Kidney epithelial cell (primary cell): ENCODE results near the gene RNU6-1. TPM values are rescaled to one million over a fixed set of nuclear protein-coding genes. Genes with fewer than 3 reads are reported as not detected.

ENCODE experiments used
- DNase-seq: peaks from one replicate; pipeline ENCODE4 v3.0.0-alpha.2; 2010; ENCODE audit warnings: low read depth
- H3K27me3 ChIP-seq: 2 replicates; pipeline ENCODE4 v1.6.0; 2011; ENCODE audit warnings: low read length; ENCODE audit not compliant: control insufficient read depth, insufficient read depth
- H3K36me3 ChIP-seq: 2 replicates; pipeline ENCODE4 v1.5.1; 2011; ENCODE audit warnings: low read length; ENCODE audit not compliant: control insufficient read depth, insufficient read depth
- H3K4me3 ChIP-seq: 2 replicates; pipeline ENCODE4 v1.5.1; 2011; ENCODE audit warnings: low read depth, mild to moderate bottlenecking, control low read depth, low read length
- CTCF ChIP-seq: IDR thresholded peaks from 2 replicates; pipeline ENCODE4 v1.5.1; 2011; ENCODE audit warnings: mild to moderate bottlenecking, moderate library complexity, low read length, control low read depth, inconsistent platforms; ENCODE audit not compliant: insufficient read depth, poor library complexity, severe bottlenecking
- total RNA-seq: library from RNA; depleted of rRNA; stranded (reverse); fragments of >200 nt; gene quantifications from 2 replicates; pipeline ENCODE4 v1.2.3, GENCODE V29; 2015

Gene RNU6-1
- total RNA-seq, 1 donor from 2014 or later = not detected

DNA sequence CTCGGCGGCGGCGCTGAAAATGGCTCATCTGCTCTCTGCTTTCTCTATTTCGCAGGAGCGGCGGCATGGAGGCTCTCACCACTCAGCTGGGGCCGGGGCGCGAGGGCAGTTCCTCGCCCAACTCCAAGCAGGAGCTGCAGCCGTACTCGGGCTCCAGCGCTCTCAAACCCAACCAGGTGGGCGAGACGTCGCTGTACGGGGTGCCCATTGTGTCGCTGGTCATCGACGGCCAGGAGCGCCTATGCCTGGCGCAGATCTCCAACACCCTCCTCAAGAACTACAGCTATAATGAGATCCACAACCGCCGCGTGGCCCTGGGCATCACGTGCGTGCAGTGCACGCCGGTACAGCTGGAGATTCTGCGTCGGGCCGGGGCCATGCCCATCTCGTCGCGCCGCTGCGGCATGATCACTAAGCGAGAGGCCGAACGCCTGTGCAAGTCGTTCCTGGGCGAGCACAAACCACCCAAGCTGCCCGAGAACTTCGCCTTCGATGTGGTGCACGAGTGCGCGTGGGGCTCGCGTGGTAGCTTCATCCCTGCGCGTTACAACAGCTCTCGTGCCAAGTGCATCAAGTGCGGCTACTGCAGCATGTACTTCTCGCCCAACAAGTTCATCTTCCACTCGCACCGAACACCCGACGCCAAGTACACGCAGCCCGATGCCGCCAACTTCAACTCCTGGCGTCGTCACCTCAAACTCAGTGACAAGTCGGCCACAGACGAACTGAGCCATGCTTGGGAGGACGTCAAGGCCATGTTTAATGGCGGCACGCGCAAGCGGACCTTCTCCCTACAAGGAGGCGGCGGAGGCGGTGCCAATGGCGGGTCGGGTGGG, 13.7 kb downstream of the RNU6-1 start:
- Histone ChIP-seq H3K36me3 (no peaks in the 10 kb centered on the region), H3K27me3 (peaks cover 98% of the 10 kb centered on the region), H3K4me3 (no peak overlapping the region)
- no peak for TF ChIP-seq CTCF
- no peak for DNase-seq

GRCh38 chr15:67824976-67825880, 14.6 kb downstream of the RNU6-1 start, which contains the start of gene SKOR1:
TSS of gene SKOR1 (plus strand) at chr15:67825509. CDS start at chr15:67825603, 94 bp downstream.
- no peak for TF ChIP-seq CTCF
- peaks cover 98% of the 10 kb centered on the region for H3K27me3 ChIP-seq
- no peaks in the 10 kb centered on the region for H3K36me3 ChIP-seq
- DNase-seq = no peak
- no peak within 1 kb of the TSS for H3K4me3 ChIP-seq

- no peaks in the 10 kb centered on the region for H3K36me3 ChIP-seq
- TF ChIP-seq CTCF = no peak
- H3K27me3 ChIP-seq = peaks cover 98% of the 10 kb centered on the region
- H3K4me3 ChIP-seq = no peak overlapping the region
- no peak for DNase-seq
These were observed 15.5 kb downstream of the RNU6-1 start for GRCh38 chr15:67824197-67824968.

- peaks cover 96% of the 10 kb centered on the region for H3K27me3 ChIP-seq
- H3K4me3 ChIP-seq = no peak overlapping the region
- no peak for DNase-seq
- TF ChIP-seq CTCF = no peak
- H3K36me3 ChIP-seq = no peaks in the 10 kb centered on the region
These were observed 16.3 kb downstream of the RNU6-1 start for GRCh38 chr15:67823314-67824196.

GRCh38 chr15:67822537-67823313, 17.1 kb downstream of the RNU6-1 start:
- peaks cover 95% of the 10 kb centered on the region for H3K27me3 ChIP-seq
- DNase-seq = no peak
- no peak for TF ChIP-seq CTCF
- H3K4me3 ChIP-seq = no peak overlapping the region
- no peaks in the 10 kb centered on the region for H3K36me3 ChIP-seq
